GM10248 (cell line): ENCODE data around the gene FKBP1B.
A peak's percentile ranks its signal among the peaks of the same experiment; 100 is the strongest.

Source experiments
- CTCF ChIA-PET: fragments of 300-600 bp; sonication (Branson Sonifier 250); formaldehyde crosslinking; extraction: SDS; loops from one replicate; lab custom pipeline; 2021; ENCODE audit warnings: antibody characterized with exemption; lab: Yijun Ruan, JAX
- POLR2A ChIA-PET: fragments of 350-650 bp; sonication (Branson Sonifier 250); formaldehyde crosslinking; extraction: SDS; loops from one replicate; lab custom pipeline; 2020; ENCODE audit warnings: antibody characterized with exemption; lab: Yijun Ruan, JAX
- DNase-seq: peaks from one replicate; pipeline ENCODE4 v3.0.0; 2012; ENCODE audit errors: extremely low spot score
- CTCF ChIP-seq: IDR thresholded peaks from 2 replicates; pipeline ENCODE4 v1.5.1; 2012; ENCODE audit warnings: mild to moderate bottlenecking, low read depth; ENCODE audit errors: extremely low read depth, missing control alignments, control extremely low read depth

Gene FKBP1B

GRCh38 chr2:24049485-24050021, at the start of gene FKBP1B:
TSS of gene FKBP1B (plus strand) at chr2:24049741. CDS start at chr2:24049850, 109 bp downstream.
- POLR2A ChIA-PET = no interaction called here
- DNase-seq = peak; percentile 76
- CTCF ChIA-PET = interaction anchor here (0.9 to 4.9 kb wide), 5 partner anchors 11 to 23 kb away, joined by 3 to 25 read pairs (median 4); no protein-coding TSS in a partner anchor
- TF ChIP-seq CTCF = no peak

DNA sequence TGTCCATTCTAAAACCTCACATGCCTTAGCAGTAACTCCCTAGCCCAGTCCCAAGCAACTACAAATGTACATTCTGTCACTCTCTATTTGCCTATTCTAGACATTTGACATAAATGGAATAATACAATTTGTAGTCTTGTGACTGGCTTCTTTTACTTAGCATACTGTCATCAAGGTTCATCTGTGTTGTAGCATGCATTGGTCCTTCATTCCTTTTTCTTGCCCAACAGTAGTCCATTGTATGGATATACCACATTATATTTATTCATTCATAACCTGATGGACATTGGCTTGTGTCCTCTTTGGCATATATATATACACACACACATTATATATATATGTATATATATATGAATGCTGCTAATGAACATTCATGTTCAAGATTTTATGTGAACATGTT, 41.8 kb upstream of the FKBP1B start:
- ChIA-PET POLR2A (no interaction called here), CTCF (no interaction called here)
- no peak for DNase-seq

DNA sequence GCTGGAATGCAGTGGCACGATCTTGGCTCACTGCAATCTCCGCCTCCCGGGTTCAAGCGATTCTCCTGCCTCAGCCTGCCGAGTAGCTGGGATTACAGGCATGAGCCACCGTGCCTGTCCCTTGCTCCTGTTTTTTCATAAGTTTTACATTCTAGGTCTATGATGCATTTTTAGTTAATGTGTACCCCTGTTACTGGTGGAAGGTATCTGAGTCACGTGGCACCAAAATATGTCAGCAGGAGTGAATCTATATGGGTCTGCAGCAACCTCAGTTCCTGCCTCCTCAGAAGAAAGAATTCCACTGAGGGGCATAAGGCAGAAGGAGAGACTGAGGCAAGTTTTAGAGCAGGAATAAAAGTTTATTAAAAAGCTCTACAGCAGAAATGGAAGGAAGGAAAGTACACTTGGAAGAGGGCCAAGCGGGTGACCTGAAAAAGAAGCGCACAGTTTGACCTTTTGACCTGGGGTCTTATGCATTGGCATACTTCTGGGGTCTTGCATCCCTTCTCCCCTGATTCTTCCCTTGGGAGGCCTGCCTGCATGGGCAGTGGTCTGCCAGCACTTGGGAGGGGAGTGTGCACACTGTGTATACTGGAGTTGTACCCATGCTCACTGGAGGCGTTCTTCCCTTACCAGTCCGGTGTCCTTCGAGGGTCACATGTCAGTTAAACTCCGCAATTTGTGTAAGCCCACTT, 40.7 kb upstream of the FKBP1B start:
- ChIA-PET CTCF (interaction anchor here (1.1 kb wide), 1 partner anchor 26 kb away, joined by 3 read pairs; no protein-coding TSS in a partner anchor), POLR2A (no interaction called here)
- no peak for DNase-seq
- TF ChIP-seq CTCF = no peak

More for the DNA sequence above, 41.8 kb upstream of the FKBP1B start:
- TF ChIP-seq CTCF = no peak

DNA sequence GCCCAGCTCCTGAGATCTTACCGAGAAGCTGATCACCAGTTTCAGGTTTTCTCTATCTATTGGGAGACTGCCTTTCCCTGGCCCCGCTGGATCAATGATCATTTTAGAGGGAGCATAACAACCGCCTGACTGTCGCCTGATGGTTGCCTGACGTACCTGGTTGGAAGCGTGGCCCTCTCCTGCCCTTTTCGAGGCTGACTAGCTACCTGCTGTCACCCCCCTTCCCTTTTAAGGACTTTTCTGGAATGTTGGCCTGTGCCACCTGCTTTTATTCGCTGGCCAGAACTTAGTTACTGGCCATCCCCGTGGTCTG, 40.2 kb upstream of the FKBP1B start:
- CTCF ChIA-PET = interaction anchor here (1.1 kb wide), 1 partner anchor 26 kb away, joined by 3 read pairs; no protein-coding TSS in a partner anchor

DNA sequence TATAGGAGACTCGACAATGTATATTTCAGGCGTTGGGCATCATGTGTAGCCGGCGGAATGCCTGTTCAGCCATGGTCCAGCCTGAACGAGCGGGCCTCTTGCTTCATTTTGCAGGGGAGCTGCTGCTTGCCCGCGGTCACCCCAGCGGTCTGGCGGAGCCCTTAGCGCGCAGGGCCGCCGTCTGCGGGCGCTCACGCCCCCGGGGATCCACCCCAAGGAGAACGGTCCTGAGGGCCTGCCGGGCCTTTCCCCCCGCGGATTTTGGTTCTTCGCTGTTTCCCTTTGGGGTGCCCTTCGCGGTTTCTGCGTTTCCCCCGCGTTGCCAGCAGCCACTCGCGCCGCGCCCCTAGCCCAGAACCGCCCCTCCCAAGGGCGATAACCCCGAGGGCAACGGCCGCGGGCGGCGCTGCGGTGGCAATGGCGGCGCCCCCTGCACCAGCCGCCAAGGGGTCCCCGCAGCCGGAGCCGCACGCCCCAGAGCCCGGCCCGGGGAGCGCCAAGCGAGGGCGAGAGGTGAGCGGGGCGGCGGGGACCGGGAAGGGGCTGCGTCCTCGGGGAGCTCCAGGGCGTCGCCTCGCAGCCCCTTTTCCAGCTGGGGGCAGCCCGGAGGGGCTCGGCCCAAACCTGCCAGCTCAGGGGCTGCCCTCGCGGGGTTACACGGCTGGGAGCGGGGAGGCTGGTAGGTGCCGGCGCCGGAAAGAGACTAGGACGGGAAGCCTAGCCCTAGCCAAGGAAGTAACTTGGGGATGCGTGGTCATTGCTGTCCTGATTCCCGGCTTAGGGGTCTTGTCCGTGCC, 39.7 kb upstream of the FKBP1B start, which contains the start of gene MFSD2B:
Gene MFSD2B, plus strand, starts transcription at position 406 of the 797 bp plus-strand sequence. Its CDS starts 12 bp downstream, at position 418.
- CTCF ChIA-PET = no interaction called here
- POLR2A ChIA-PET = no interaction called here
- no peak for TF ChIP-seq CTCF
- peak; percentile 46 for DNase-seq

More for the DNA sequence above, 40.2 kb upstream of the FKBP1B start:
- no peak for DNase-seq
- POLR2A ChIA-PET = no interaction called here
- TF ChIP-seq CTCF = no peak

- ChIA-PET CTCF (interaction anchor here (0.7 to 1.7 kb wide), 2 partner anchors 13 to 50 kb away, joined by 3 to 4 read pairs; no protein-coding TSS in a partner anchor), POLR2A (no interaction called here)
- peak; percentile 19 for DNase-seq
- TF ChIP-seq CTCF = no peak
Measured at GRCh38 chr2:24010477-24011249, 38.9 kb upstream of the FKBP1B start.
